Calu3 (cell line): ENCODE results near the gene GLS. TPM values are rescaled to one million over a fixed set of nuclear protein-coding genes. Genes with fewer than 3 reads are reported as not detected.

Experiments
- BruUV-seq: library from RNA; stranded (reverse); fragments of 400-500 nt; replicated peaks from 2 replicates; lab custom pipeline; 2021; lab: Mats Ljungman, UMichigan
- CTCF ChIA-PET: fragments of 300-600 bp; sonication (Branson Sonifier 250); formaldehyde crosslinking; loops from one replicate; lab custom pipeline; 2022; ENCODE audit warnings: antibody characterized with exemption; lab: Charles Lee
- DNase-seq: peaks from one replicate; pipeline ENCODE4 v3.0.0; 2022
- H3K27ac Mint-ChIP-seq: one replicate; pipeline ENCODE4 v1.8.0; 2022; ENCODE audit warnings: mixed read lengths; ENCODE audit not compliant: unreplicated experiment
- H3K27me3 Mint-ChIP-seq: one replicate; pipeline ENCODE4 v1.8.0; 2022; ENCODE audit warnings: mixed read lengths; ENCODE audit not compliant: unreplicated experiment
- H3K36me3 Mint-ChIP-seq: one replicate; pipeline ENCODE4 v1.8.0; 2022; ENCODE audit warnings: mild to moderate bottlenecking, moderate library complexity, mixed read lengths; ENCODE audit not compliant: insufficient read depth, unreplicated experiment
- H3K4me1 Mint-ChIP-seq: one replicate; pipeline ENCODE4 v1.8.0; 2022; ENCODE audit warnings: mild to moderate bottlenecking, low read depth, mixed read lengths; ENCODE audit not compliant: unreplicated experiment
- H3K4me3 Mint-ChIP-seq: one replicate; pipeline ENCODE4 v1.8.0; 2022; ENCODE audit warnings: mild to moderate bottlenecking, low read depth, moderate library complexity, mixed read lengths; ENCODE audit not compliant: unreplicated experiment
- H3K9me3 Mint-ChIP-seq: one replicate; pipeline ENCODE4 v1.8.0; 2022; ENCODE audit warnings: low read depth, mixed read lengths; ENCODE audit not compliant: unreplicated experiment
- intact Hi-C: fragments of 100-400 bp; cut with micrococcal nuclease; formaldehyde crosslinking; loops from one replicate; pipeline ENCODE4 v1.10.0; 2022; ENCODE audit not compliant: unreplicated experiment
- total RNA-seq: library from RNA; stranded (reverse); gene quantifications from 2 replicates; pipeline ENCODE4 v1.2.3, GENCODE V29; 2022
- TF ChIP-seq, protein P1 (sequence below): fragments of 200-600 bp; IDR thresholded peaks from one replicate; pipeline ENCODE4 v1.8.0; 2022; ENCODE audit warnings: antibody characterized with exemption; ENCODE audit not compliant: unreplicated experiment

GLS gene
- total RNA-seq, 1 experiment from 2014 or later, result 115 TPM

DNA sequence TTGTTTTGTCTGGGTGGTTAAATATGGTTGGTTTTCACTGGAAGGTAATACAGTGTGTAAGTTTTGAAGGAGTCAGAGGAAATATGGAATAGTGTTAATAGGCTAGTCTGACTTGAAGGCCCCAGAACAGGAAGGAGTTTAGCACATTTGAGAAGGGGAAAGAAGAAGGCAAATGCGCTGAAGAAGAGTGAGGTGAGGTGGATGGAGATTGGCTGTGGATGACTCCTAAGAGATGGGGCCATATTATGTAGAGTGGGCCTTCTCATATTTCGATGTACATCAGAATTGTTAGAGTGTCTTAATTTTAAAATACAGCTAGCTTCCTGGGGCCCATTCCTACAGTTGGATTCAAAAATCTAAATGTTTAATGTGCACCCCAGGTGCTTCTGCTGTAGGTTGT lies 61.0 kb downstream of the GLS start:
- H3K4me3 Mint-ChIP-seq, result no peak overlapping the region
- BruUV-seq, result no TSS peak
- intact Hi-C loops, result no loop called here
- H3K27ac Mint-ChIP-seq, result no peak overlapping the region
- TF ChIP-seq, protein P1, sequence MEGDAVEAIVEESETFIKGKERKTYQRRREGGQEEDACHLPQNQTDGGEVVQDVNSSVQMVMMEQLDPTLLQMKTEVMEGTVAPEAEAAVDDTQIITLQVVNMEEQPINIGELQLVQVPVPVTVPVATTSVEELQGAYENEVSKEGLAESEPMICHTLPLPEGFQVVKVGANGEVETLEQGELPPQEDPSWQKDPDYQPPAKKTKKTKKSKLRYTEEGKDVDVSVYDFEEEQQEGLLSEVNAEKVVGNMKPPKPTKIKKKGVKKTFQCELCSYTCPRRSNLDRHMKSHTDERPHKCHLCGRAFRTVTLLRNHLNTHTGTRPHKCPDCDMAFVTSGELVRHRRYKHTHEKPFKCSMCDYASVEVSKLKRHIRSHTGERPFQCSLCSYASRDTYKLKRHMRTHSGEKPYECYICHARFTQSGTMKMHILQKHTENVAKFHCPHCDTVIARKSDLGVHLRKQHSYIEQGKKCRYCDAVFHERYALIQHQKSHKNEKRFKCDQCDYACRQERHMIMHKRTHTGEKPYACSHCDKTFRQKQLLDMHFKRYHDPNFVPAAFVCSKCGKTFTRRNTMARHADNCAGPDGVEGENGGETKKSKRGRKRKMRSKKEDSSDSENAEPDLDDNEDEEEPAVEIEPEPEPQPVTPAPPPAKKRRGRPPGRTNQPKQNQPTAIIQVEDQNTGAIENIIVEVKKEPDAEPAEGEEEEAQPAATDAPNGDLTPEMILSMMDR, result no peak
- CTCF ChIA-PET, result interaction anchor here (0.7 kb wide), 1 partner anchor 14 kb away, joined by 3 read pairs; no protein-coding TSS in a partner anchor
- H3K36me3 Mint-ChIP-seq, result no peaks in the 10 kb centered on the region
- no peaks in the 10 kb centered on the region for H3K9me3 Mint-ChIP-seq
- no peaks in the 10 kb centered on the region for H3K27me3 Mint-ChIP-seq
- H3K4me1 Mint-ChIP-seq, result peaks cover 4% of the 10 kb centered on the region
- DNase-seq, result no peak

GRCh38 chr2:190942697-190943096 lies 62.1 kb downstream of the GLS start:
- H3K36me3 Mint-ChIP-seq, result peaks cover 5% of the 10 kb centered on the region
- TF ChIP-seq, protein P1, result no peak
- H3K9me3 Mint-ChIP-seq, result no peaks in the 10 kb centered on the region
- no peaks in the 10 kb centered on the region for H3K27me3 Mint-ChIP-seq
- intact Hi-C loops, result no loop called here
- peaks cover 8% of the 10 kb centered on the region for H3K4me1 Mint-ChIP-seq
- BruUV-seq, result no TSS peak
- no peak overlapping the region for H3K4me3 Mint-ChIP-seq
- H3K27ac Mint-ChIP-seq, result no peak overlapping the region
- DNase-seq, result no peak
- CTCF ChIA-PET, result no interaction called here

DNA sequence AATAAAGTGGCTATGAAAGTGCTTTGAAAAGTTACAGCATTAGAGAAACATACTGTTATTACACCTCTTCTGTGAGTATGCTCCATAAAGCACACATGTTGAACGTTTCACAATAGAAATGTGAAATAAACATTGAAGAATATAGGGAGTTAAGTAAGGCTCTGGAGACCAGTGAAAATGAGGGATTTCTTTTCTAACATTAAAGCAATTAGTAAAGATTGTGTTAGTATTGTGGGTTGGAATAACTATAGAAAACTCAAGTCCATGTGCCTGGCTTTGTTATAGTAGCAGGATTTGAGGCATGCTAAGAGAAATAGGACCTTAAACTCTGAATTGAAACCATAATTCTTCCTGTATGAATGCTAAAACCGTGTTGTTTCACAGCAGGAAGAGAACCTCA lies 63.1 kb downstream of the GLS start:
- Mint-ChIP-seq H3K36me3 (peaks cover 8% of the 10 kb centered on the region), H3K27ac (no peak overlapping the region), H3K9me3 (no peaks in the 10 kb centered on the region), H3K4me1 (peaks cover 8% of the 10 kb centered on the region), H3K4me3 (no peak overlapping the region), H3K27me3 (no peaks in the 10 kb centered on the region)
- TF ChIP-seq, protein P1, result no peak
- CTCF ChIA-PET, result no interaction called here
- no peak for DNase-seq
- intact Hi-C loops, result no loop called here
- BruUV-seq, result no TSS peak

DNA sequence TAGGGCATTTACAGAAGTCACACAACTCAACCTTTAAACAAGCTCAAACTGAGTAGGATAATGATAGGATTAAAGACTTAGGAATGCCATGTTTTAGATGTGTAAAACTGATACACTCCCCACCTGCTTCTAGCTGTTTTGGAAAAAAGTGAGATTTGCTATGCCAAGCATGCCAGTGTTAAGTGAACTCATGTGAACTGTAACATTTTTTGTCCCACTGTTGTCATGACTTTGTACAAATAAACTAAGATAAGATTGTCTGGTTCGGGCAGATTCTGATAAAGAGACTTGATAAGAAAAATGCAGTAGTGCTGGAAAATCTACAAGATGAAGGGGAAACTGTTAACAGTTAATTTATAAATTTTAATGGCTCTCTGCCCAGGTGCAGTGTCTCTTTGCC lies 66.5 kb downstream of the GLS start:
- DNase-seq, result no peak
- CTCF ChIA-PET, result interaction anchor here (0.7 to 1.6 kb wide), 9 partner anchors 9 to 167 kb away, joined by 3 to 7 read pairs (median 4); no protein-coding TSS in a partner anchor
- no peak overlapping the region for H3K4me3 Mint-ChIP-seq
- H3K27me3 Mint-ChIP-seq, result no peaks in the 10 kb centered on the region
- TF ChIP-seq, protein P1, result no peak
- intact Hi-C loops, result loop anchor here (2.0 to 5.0 kb wide), 3 partner anchors 65 to 160 kb away; partner anchors contain the start of gene GLS
- peaks cover 8% of the 10 kb centered on the region for H3K4me1 Mint-ChIP-seq
- no peaks in the 10 kb centered on the region for H3K9me3 Mint-ChIP-seq
- peaks cover 8% of the 10 kb centered on the region for H3K36me3 Mint-ChIP-seq
- no TSS peak for BruUV-seq
- H3K27ac Mint-ChIP-seq, result no peak overlapping the region
